GM18861 (cell line): ENCODE results near the gene MAS1.
A peak's percentile ranks its signal among the peaks of the same experiment; 100 is the strongest.
"Not testable (repeated sequence)": the region's sequence is repeated elsewhere in the genome, so short reads cannot be mapped to it uniquely, and the experiment has no call there.

ENCODE experiments used
- ATAC-seq: cut with Tn5 transposase; IDR thresholded peaks from one replicate; pipeline ENCODE4 v1.9.1; 2021; ENCODE audit not compliant: unreplicated experiment

MAS1 gene

GRCh38 chr6:159916237-159916636, 25.4 kb downstream of the MAS1 start:
- no peak for ATAC-seq

GRCh38 chr6:159916752-159917151, 26.0 kb downstream of the MAS1 start:
- no peak for ATAC-seq

GRCh38 chr6:159919011-159919511, 28.3 kb downstream of the MAS1 start:
- ATAC-seq: no peak

DNA sequence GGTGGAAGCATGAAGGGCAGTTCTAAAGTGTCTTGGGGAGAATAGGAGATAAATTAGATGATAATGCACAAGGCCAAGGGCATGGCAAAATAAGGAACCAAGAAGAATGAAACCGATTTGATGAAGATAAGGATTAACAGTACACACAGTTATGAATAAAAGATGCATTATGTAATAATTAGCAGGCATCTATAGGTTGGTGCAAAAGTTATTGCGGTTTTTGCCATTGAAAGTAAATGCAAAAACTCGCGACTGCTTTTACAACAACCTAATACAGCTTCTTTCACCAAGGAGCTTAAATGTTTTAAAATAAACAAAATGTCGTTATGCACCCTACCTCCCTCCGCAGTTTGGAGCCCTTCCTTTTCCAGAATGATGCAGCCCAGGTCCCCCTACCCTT, 29.0 kb downstream of the MAS1 start:
- no peak for ATAC-seq

DNA sequence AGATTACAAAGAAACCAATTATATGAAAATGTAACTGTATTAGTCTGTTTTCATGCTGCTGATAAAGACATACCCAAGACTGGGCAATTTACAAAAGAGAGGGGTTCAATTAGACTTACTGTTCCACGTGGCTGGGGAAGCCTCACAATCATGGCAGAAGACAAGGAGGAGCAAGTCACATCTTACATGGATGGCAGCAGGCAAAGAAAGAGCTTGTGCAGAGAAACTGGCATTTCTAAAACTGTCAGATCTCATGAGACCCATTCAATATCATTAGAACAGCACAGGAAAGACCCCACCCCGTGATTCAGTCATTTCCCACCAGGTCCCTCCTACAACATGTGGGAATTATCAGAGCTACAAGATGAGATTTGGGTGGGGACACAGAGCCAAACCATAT, 33.4 kb downstream of the MAS1 start:
- not testable (repeated sequence) for ATAC-seq

DNA sequence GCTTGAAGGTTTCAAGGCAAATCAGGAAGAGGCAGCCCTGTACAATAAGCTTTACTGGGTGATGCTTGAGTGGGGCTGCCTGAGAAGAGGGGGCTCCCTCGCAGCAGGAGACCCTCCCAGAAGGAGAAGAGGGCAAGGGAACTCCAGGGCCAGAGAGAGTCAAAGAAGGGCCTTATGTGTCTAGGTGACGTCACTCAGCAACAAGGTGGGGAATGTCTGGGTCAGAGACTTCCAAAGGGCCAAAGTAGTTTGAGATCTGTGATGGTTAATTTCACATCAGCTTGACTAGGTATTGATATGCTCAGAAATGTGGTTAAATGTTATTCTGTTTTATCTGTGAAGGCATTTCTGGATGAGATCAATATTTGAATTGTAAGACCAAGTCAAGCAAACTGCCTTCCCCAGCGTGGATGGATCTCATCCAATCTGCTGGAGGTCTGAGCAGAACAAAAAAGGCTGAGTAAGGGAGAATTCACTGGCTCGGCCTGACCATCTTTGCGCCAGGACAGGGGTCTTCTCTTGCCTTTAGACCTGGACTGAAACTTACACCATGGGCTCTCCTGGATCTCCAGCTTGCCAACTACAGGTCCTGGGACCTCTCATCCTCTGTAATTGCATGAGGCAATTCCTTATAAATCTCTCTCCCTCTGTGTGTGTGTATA, 35.9 kb downstream of the MAS1 start:
- no peak for ATAC-seq

- ATAC-seq: peak; percentile 38
Observed at GRCh38 chr6:159929819-159930218, 39.0 kb downstream of the MAS1 start.

DNA sequence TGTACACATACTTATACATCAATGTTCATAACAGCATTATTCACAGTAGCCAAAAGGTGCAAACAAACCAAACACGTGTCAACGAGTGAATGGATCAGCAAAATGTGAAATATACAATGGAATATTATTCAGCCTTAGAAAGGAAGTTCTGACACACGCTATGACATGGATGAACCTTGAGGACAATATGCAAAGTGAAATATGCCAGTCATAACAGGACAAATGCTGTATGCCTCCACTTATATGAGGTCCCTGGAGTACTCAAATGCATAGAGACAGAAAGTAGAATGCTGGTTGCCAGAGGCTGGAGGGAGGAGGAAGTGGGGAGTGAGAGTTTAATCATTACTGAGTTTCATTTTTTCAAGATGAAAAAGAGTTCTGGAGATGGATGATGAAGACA, 40.3 kb downstream of the MAS1 start:
- peak; percentile 92 for ATAC-seq

DNA sequence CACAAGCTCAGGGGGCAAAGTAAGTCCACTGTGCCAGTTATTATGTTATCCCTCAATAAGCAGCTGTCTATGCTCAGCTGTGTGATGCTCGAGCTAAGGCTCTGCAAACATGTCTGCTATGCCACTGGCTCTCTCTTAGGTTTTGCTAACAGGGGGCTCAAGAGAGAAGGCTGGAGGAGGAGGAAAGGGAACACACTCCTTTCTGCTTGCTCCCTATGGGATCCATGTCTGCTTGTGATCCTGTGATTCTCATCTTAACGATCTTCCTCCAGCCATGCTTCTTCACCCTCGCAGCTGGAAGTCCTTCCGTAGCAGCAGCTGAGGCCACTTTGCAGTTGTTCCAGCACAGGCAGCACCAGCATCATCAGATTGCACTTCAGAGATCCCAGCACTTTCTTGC, 41.1 kb downstream of the MAS1 start:
- ATAC-seq: no peak

DNA sequence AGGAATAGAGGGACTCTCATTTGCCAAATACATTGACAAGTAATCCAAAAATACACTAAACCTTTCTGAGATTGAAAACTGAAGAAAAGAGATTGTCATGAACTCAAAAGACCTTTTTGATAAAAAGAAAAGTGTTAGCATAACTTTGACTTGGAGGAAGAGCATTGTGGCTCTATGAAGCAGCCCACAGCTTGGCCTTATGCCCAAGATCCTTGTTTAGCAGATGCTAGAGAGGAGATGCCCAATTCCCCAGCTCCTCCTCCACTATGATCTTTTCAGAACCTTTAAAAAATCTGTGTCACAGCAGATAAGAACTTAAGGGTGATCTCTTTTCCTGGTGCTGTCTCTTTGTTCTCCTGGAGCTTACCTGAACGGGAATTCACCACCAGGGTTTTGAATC, 42.3 kb downstream of the MAS1 start:
- ATAC-seq: no peak

DNA sequence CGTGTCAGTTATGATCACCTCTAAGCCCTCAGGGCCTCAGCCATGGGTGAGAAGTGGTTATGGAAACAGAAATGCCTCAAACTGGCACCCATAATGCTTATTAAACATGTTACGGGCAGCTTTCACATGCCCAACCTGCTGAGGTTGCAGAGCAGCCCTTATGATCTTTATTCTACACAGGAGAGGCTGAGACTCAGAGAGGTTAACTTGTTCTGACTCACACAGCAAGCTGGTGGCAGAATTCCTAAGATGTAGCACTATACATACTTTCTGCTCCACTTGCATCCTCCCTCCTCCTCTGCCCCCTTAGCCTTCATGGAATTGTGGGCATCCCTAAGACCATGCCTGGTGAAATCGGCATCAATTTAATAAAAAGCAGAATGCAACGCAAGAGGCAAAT, 43.4 kb downstream of the MAS1 start:
- ATAC-seq: no peak

DNA sequence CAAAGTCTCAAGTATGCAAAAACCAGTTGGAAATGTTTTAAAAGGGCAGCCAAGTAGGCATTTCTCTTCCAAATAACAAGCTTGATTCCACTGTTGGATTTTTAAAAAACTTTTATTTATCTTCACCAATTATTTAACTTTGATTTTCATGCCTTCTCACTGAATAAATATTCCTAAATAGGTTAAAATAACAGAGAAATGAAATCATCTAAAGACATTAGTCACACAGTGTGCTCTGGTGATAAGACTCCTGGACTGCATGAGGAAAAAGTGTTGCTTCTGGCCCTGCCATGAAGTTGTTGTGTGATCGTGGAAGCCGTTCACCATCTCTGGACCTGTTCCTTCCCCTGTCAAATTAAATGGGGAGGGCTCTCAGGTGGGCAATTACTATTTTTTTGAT, 44.3 kb downstream of the MAS1 start:
- no peak for ATAC-seq

DNA sequence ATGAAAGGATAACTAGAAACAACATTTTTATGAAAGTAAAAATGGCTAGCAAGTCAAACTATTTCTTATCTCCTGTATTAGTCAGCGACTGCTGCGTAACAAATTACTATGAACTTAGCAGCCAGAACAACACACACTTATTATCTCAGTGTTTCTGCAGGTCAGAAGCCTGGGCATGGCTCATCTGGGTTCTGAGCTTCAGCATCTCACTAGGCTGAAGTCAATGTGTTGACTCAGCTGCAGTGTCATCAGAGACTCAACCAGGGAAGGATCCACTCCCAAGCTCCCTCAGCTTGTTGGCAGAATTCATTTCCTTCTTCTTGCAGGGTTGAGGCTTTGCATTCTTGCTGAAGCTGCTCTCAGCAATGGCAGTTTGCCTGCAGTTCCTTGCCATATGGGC, 44.8 kb downstream of the MAS1 start:
- no peak for ATAC-seq

DNA sequence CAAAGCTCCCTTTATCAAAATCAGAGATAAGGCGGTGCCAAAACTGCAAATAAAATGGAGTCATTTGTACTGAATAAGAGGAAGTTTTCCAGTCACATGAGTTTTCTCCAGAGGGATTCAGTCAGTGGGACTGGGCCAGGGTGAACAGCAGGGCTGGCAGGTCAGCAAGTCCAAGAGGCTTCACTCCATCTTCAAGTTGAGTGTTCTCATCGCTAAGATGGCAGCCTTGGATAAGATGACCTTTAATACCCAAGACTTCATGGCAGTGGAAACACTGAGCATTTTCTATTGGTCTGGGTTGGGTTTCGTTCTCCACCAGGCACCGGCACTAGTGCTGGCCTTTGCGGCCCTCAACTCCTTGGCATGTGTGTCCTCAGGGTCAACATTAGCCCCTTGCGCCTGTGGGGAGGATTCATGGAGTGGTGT, 48.8 kb downstream of the MAS1 start:
- ATAC-seq: no peak
